ENCODE measurements around the gene KCNQ5.
A peak's percentile ranks its signal among the peaks of the same experiment; 100 is the strongest.

Gene KCNQ5

DNA sequence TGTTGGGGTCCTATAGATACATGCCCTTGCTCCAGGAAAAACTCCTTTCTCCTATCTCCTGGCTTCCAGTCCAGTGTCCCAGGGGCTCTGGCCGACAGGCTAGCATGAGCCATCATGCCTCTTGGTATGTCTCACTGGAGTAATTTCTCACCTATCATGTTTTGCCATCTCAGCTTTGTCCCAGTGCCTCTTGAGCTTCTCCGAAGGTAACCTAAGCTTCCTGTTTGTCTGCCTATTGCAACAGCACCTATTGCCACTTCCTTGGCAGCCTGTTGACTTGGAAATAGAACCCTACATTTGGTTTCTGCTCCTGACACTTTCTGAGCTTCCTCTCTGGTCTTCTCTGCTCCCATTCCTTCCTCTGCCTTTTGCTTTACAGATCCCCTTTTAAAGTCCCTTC lies 197.7 kb downstream of the KCNQ5 start:
- H3K27ac ChIP-seq (ENCODE audit: extremely low read depth, low read depth, low read length) = no peak overlapping the region
- H3K9me3 ChIP-seq (ENCODE audit: control insufficient read depth, insufficient read depth, low read depth, low read length) = no peaks in the 10 kb centered on the region
- ChIA-PET CTCF (no interaction called here), POLR2A (no interaction called here)
- TF ChIP-seq ZNF626 (tag by site-specific recombination; IDR thresholded peaks at IDR 0.05) (no peak), GLIS2 (tag by site-specific recombination; IDR thresholded peaks at IDR 0.05) (no peak), ZNF175 (tag by site-specific recombination; IDR thresholded peaks at IDR 0.05) (no peak), EGR2 (tag by site-specific recombination; IDR thresholded peaks at IDR 0.05; ENCODE audit: low read depth) (no peak), SCRT2 (tag by site-specific recombination; IDR thresholded peaks at IDR 0.05) (peak; percentile 35; the same call in 1 of the 2 replicates)
- H3K4me1 ChIP-seq (ENCODE audit: control insufficient read depth, insufficient read depth, low read length) = no peaks in the 10 kb centered on the region
- H3K36me3 ChIP-seq (ENCODE audit: control insufficient read depth in 2 of 2, insufficient read depth in 1 of 2, low read length in 2 of 2) = no peaks in the 10 kb centered on the region
- no peak overlapping the region for H3K4me3 ChIP-seq (ENCODE audit: low read depth, low read length)

DNA sequence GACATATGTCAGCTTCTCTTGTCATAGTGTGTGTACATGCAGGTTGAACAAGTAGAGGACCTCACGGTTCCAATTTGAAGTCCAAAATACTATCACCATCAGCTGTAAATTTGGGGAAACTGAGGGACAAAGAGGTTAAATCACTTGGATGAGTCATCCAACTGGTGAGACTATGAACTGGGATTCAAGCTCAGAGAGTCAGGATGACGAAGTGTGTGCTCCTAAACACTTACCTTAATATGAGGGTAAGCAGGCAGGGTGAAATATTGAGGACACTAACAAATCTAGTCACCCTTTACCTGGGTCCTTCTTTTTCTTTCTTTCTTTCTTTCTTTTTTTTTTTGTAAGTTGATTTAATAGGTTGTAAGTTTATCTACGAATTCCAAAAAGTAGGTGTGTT lies 198.3 kb downstream of the KCNQ5 start:
- H3K4me1 ChIP-seq (ENCODE audit: control insufficient read depth, insufficient read depth, low read length) = no peaks in the 10 kb centered on the region
- ChIA-PET CTCF (no interaction called here), POLR2A (no interaction called here)
- H3K9me3 ChIP-seq (ENCODE audit: control insufficient read depth, insufficient read depth, low read depth, low read length) = no peaks in the 10 kb centered on the region
- TF ChIP-seq ZNF473 (tag by site-specific recombination; IDR thresholded peaks at IDR 0.05) (no peak), ZNF214 (tag by site-specific recombination; IDR thresholded peaks at IDR 0.05; ENCODE audit: borderline replicate concordance) (no peak), ZNF514 (tag by site-specific recombination; IDR thresholded peaks at IDR 0.05) (no peak), ZBTB7A (tag by site-specific recombination; IDR thresholded peaks at IDR 0.05; ENCODE audit: low read depth) (no peak), SCRT2 (tag by site-specific recombination; IDR thresholded peaks at IDR 0.05) (no peak), ZNF664 (tag by site-specific recombination; IDR thresholded peaks at IDR 0.05) (no peak), ZNF777 (tag by site-specific recombination; IDR thresholded peaks at IDR 0.05; ENCODE audit: borderline replicate concordance) (no peak), ZNF16 (tag by site-specific recombination; IDR thresholded peaks at IDR 0.05; ENCODE audit: low read depth) (no peak), ZNF239 (tag by site-specific recombination; IDR thresholded peaks at IDR 0.05) (no peak), OSR2 (tag by site-specific recombination; IDR thresholded peaks at IDR 0.05) (no peak), ZNF660 (tag by site-specific recombination; IDR thresholded peaks at IDR 0.05) (no peak), ZNF426 (tag by site-specific recombination; IDR thresholded peaks at IDR 0.05) (no peak), ZNF19 (tag by site-specific recombination; IDR thresholded peaks at IDR 0.05; ENCODE audit: low read depth) (no peak), KLF8 (tag by site-specific recombination; IDR thresholded peaks at IDR 0.05) (no peak), ZNF600 (tag by site-specific recombination; IDR thresholded peaks at IDR 0.05) (no peak), ZNF335 (tag by site-specific recombination; conservative IDR thresholded peaks at IDR 0.05) (no peak), ZNF169 (tag by site-specific recombination; IDR thresholded peaks at IDR 0.05) (no peak)
- TF ChIP-seq, protein P1, sequence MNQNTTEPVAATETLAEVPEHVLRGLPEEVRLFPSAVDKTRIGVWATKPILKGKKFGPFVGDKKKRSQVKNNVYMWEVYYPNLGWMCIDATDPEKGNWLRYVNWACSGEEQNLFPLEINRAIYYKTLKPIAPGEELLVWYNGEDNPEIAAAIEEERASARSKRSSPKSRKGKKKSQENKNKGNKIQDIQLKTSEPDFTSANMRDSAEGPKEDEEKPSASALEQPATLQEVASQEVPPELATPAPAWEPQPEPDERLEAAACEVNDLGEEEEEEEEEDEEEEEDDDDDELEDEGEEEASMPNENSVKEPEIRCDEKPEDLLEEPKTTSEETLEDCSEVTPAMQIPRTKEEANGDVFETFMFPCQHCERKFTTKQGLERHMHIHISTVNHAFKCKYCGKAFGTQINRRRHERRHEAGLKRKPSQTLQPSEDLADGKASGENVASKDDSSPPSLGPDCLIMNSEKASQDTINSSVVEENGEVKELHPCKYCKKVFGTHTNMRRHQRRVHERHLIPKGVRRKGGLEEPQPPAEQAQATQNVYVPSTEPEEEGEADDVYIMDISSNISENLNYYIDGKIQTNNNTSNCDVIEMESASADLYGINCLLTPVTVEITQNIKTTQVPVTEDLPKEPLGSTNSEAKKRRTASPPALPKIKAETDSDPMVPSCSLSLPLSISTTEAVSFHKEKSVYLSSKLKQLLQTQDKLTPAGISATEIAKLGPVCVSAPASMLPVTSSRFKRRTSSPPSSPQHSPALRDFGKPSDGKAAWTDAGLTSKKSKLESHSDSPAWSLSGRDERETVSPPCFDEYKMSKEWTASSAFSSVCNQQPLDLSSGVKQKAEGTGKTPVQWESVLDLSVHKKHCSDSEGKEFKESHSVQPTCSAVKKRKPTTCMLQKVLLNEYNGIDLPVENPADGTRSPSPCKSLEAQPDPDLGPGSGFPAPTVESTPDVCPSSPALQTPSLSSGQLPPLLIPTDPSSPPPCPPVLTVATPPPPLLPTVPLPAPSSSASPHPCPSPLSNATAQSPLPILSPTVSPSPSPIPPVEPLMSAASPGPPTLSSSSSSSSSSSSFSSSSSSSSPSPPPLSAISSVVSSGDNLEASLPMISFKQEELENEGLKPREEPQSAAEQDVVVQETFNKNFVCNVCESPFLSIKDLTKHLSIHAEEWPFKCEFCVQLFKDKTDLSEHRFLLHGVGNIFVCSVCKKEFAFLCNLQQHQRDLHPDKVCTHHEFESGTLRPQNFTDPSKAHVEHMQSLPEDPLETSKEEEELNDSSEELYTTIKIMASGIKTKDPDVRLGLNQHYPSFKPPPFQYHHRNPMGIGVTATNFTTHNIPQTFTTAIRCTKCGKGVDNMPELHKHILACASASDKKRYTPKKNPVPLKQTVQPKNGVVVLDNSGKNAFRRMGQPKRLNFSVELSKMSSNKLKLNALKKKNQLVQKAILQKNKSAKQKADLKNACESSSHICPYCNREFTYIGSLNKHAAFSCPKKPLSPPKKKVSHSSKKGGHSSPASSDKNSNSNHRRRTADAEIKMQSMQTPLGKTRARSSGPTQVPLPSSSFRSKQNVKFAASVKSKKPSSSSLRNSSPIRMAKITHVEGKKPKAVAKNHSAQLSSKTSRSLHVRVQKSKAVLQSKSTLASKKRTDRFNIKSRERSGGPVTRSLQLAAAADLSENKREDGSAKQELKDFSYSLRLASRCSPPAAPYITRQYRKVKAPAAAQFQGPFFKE (tag by site-specific recombination; IDR thresholded peaks at IDR 0.05; ENCODE audit: borderline replicate concordance) = no peak
- TF ChIP-seq, protein P2, sequence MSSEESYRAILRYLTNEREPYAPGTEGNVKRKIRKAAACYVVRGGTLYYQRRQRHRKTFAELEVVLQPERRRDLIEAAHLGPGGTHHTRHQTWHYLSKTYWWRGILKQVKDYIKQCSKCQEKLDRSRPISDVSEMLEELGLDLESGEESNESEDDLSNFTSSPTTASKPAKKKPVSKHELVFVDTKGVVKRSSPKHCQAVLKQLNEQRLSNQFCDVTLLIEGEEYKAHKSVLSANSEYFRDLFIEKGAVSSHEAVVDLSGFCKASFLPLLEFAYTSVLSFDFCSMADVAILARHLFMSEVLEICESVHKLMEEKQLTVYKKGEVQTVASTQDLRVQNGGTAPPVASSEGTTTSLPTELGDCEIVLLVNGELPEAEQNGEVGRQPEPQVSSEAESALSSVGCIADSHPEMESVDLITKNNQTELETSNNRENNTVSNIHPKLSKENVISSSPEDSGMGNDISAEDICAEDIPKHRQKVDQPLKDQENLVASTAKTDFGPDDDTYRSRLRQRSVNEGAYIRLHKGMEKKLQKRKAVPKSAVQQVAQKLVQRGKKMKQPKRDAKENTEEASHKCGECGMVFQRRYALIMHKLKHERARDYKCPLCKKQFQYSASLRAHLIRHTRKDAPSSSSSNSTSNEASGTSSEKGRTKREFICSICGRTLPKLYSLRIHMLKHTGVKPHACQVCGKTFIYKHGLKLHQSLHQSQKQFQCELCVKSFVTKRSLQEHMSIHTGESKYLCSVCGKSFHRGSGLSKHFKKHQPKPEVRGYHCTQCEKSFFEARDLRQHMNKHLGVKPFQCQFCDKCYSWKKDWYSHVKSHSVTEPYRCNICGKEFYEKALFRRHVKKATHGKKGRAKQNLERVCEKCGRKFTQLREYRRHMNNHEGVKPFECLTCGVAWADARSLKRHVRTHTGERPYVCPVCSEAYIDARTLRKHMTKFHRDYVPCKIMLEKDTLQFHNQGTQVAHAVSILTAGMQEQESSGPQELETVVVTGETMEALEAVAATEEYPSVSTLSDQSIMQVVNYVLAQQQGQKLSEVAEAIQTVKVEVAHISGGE (tag by site-specific recombination; conservative IDR thresholded peaks at IDR 0.05; ENCODE audit: low read depth) = no peak
- TF ChIP-seq, protein P3, sequence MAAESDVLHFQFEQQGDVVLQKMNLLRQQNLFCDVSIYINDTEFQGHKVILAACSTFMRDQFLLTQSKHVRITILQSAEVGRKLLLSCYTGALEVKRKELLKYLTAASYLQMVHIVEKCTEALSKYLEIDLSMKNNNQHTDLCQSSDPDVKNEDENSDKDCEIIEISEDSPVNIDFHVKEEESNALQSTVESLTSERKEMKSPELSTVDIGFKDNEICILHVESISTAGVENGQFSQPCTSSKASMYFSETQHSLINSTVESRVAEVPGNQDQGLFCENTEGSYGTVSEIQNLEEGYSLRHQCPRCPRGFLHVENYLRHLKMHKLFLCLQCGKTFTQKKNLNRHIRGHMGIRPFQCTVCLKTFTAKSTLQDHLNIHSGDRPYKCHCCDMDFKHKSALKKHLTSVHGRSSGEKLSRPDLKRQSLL (tag by site-specific recombination; IDR thresholded peaks at IDR 0.05) = no peak
- no peak overlapping the region for H3K4me3 ChIP-seq (ENCODE audit: low read depth, low read length)
- H3K27ac ChIP-seq (ENCODE audit: extremely low read depth, low read depth, low read length) = no peak overlapping the region
- no peaks in the 10 kb centered on the region for H3K36me3 ChIP-seq (ENCODE audit: control insufficient read depth in 2 of 2, insufficient read depth in 1 of 2, low read length in 2 of 2)

Data from HEK293 (cell line).